ENCODE measurements around the gene RBM47.

GRCh38 chr4:40661803-40662202 lies 32.1 kb upstream of the RBM47 start:
- TF ChIP-seq CTCF (conservative IDR thresholded peaks at IDR 0.05; ENCODE audit: low read depth, low read length) (no peak), POLR2A (IDR thresholded peaks at IDR 0.05; ENCODE audit: low read depth, low read length) (no peak), USF2 (IDR thresholded peaks at IDR 0.05; ENCODE audit: low read depth, low read length) (no peak), CEBPB (IDR thresholded peaks at IDR 0.05; ENCODE audit: low read depth, low read length) (no peak), ELK1 (IDR thresholded peaks at IDR 0.05; ENCODE audit: borderline replicate concordance, low read depth, low read length) (no peak), RCOR1 (IDR thresholded peaks at IDR 0.05; ENCODE audit: insufficient replicate concordance, low read length) (no peak), RAD21 (IDR thresholded peaks at IDR 0.05; ENCODE audit: low read length) (no peak), RFX5 (IDR thresholded peaks at IDR 0.05; ENCODE audit: low read depth, low read length) (no peak), NFE2L2 (IDR thresholded peaks at IDR 0.05; ENCODE audit: low read depth, low read length) (no peak), BHLHE40 (IDR thresholded peaks at IDR 0.05; ENCODE audit: low read depth, low read length) (no peak), SMC3 (IDR thresholded peaks at IDR 0.05; ENCODE audit: low read depth, low read length) (no peak), MXI1 (IDR thresholded peaks at IDR 0.05; ENCODE audit: borderline replicate concordance, low read depth, low read length) (no peak), FOS (IDR thresholded peaks at IDR 0.05; ENCODE audit: low read depth, low read length) (no peak)
